GM12872 (cell line): ENCODE data around the gene MNAT1.

Experiments used
- CTCF ChIP-seq: IDR thresholded peaks from 3 replicates; pipeline ENCODE4 v1.5.1; 2011; ENCODE audit warnings: low read depth, mild to moderate bottlenecking, low read length, moderate library complexity; ENCODE audit not compliant: insufficient read depth

The MNAT1 gene

DNA sequence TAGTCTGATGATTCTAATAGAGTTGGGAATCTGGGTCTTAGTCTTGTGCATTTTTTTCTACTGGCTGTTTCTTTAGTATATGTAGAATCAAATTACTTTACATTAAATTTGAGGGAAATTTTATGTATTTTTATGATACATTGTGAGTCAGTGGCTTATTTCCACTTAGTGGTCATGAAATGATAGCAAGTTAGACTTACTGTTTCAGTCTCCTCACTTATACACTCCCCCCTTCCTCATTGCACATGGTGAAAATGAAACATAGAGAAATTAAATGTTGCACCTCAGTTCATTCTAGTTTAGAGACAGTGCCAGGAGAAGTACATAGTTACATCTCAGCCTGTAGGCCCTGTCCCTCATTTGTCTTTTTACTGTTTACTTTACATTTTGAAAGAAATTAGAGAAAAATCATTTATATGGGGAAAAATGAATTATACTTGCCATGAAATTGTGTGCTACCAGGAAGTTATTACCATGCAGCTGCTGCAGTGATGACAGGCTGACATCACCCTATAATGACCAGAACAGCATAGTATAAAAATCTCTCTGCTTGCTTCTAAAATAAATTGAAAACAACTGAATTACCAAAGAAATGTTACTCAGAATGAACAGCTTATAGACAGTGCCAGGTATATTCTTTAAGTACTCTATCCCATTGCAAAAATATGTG, 133.1 kb downstream of the MNAT1 start:
- no peak for TF ChIP-seq CTCF

DNA sequence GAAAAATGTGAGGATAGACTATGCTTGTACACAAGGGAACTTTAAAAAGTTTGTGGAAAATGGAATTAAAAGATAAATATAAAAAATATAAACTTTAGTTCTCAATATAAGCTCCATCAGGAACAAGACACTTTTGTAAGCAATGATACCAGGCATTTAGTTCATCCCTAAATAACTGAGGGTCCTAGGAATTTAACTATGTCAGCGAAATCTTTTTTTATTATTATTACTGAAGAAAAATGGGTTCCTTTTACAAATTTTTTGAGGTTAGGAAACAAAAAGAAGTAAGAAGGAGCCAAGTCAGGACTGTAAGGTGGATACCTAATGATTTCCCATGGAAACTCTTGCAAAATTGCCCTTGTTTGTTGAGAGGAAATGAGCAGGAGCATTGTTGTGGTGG, 143.6 kb downstream of the MNAT1 start:
- no peak for TF ChIP-seq CTCF

GRCh38 chr14:60878536-60878935, 144.0 kb downstream of the MNAT1 start:
- no peak for TF ChIP-seq CTCF

- no peak for TF ChIP-seq CTCF
Measured at GRCh38 chr14:60882219-60882618, 147.7 kb downstream of the MNAT1 start.

- no peak for TF ChIP-seq CTCF
Measured at GRCh38 chr14:60884134-60884533, 149.6 kb downstream of the MNAT1 start.

- TF ChIP-seq CTCF = no peak
Measured at GRCh38 chr14:60893911-60894310, 159.3 kb downstream of the MNAT1 start.

DNA sequence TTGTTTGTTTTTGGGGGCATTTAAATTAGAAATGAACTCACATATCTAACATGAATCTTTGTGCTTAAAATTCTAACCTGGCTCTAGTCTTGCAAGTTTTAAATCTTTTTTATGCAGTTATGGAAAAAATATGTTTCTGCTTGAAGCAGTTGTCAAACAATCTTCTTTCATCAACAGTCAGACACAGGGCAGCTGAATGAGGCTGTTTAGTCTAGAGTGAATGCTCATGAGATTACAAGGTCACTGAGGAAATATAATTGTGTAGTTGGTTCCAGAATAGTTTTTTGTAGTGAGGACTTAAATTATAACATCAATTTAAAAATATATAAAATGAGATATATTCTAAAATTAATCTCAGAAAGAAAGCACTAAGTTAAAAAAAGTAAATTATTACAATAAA, 169.8 kb downstream of the MNAT1 start:
- TF ChIP-seq CTCF = no peak
